Neutrophil (primary cell): ENCODE results near the gene GOLPH3L.

Experiments
- H3K27ac ChIP-seq: fragments of 200-600 bp; sonication (generic); 2 replicates; pipeline ENCODE4 v1.5.1; 2016; ENCODE audit warnings: mild to moderate bottlenecking, moderate library complexity
- H3K27me3 ChIP-seq: fragments of 200-600 bp; sonication (generic); 2 replicates; pipeline ENCODE4 v1.6.0; 2016; ENCODE audit warnings: mild to moderate bottlenecking
- H3K36me3 ChIP-seq: fragments of 200-600 bp; sonication (generic); 2 replicates; pipeline ENCODE4 v1.5.1; 2017
- H3K4me1 ChIP-seq, 2 experiments: fragments of 200-600 bp in 1 of 2; sonication (generic) in 1 of 2; 1 replicate in 1 of 2; 2 replicates in 1 of 2; pipeline versions ENCODE4 v1.5.1 to v1.6.1; 2013 to 2016; ENCODE audit warnings: low read depth in 1 of 2, low read length in 1 of 2, mild to moderate bottlenecking in 1 of 2, moderate library complexity in 1 of 2; ENCODE audit not compliant: control insufficient read depth in 1 of 2, insufficient read depth in 1 of 2
- H3K4me3 ChIP-seq, 2 experiments: fragments of 200-600 bp in 1 of 2; sonication (generic) in 1 of 2; 1 replicate in 1 of 2; 2 replicates in 1 of 2; pipeline ENCODE4 v1.5.1; 2013 to 2016; ENCODE audit warnings: low read depth in 1 of 2, low read length in 1 of 2, mild to moderate bottlenecking in 1 of 2, moderate library complexity in 1 of 2
- H3K9me3 ChIP-seq: fragments of 200-600 bp; sonication (generic); 2 replicates; pipeline ENCODE4 v1.5.1; 2016
- TF ChIP-seq, protein P1 (sequence below): fragments of 200-600 bp; sonication (generic); IDR thresholded peaks from 2 replicates; pipeline ENCODE4 v1.5.1; 2016; ENCODE audit warnings: antibody characterized with exemption

GOLPH3L gene

DNA sequence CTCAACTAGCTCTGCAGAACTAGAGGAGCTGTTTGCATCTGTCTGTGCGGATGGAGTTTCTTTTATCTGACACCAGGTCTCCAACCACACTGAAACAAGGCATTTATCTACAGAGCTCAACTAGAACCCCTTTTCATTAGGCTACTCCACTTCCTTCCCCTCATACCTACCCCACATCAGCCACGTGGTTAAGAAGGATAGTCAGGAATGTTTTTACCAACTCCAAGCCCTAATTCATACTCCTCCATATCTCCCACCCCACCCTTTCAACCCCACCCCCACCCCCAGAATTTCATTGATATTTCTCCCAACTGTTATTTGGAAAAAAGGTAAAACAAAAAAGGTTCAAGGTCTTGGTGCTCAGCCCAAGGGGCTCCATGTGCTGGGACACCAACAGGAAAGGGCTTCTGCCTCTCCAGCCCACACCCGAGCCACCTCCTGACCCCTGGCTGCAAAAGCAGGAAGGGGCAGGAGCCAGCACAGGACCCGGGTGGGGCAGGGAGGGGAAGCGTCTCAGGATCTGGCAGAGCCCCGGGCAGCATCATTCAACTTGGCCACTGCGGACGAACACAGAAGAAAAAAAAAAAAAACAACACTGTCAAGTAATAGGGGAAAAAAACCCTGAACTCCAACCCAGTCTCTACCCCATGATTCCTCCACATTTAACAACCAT lies 74.5 kb downstream of the GOLPH3L start:
- TF ChIP-seq, protein P1, sequence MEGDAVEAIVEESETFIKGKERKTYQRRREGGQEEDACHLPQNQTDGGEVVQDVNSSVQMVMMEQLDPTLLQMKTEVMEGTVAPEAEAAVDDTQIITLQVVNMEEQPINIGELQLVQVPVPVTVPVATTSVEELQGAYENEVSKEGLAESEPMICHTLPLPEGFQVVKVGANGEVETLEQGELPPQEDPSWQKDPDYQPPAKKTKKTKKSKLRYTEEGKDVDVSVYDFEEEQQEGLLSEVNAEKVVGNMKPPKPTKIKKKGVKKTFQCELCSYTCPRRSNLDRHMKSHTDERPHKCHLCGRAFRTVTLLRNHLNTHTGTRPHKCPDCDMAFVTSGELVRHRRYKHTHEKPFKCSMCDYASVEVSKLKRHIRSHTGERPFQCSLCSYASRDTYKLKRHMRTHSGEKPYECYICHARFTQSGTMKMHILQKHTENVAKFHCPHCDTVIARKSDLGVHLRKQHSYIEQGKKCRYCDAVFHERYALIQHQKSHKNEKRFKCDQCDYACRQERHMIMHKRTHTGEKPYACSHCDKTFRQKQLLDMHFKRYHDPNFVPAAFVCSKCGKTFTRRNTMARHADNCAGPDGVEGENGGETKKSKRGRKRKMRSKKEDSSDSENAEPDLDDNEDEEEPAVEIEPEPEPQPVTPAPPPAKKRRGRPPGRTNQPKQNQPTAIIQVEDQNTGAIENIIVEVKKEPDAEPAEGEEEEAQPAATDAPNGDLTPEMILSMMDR = no peak
- H3K4me3 ChIP-seq = peak overlapping the region; percentile 26 to 49
- H3K4me1 ChIP-seq = peaks cover 57 to 60% of the 10 kb centered on the region in 2 experiments
- H3K9me3 ChIP-seq = no peaks in the 10 kb centered on the region
- H3K36me3 ChIP-seq = peaks cover 40% of the 10 kb centered on the region
- peak overlapping the region; percentile 89 for H3K27ac ChIP-seq
- no peaks in the 10 kb centered on the region for H3K27me3 ChIP-seq

DNA sequence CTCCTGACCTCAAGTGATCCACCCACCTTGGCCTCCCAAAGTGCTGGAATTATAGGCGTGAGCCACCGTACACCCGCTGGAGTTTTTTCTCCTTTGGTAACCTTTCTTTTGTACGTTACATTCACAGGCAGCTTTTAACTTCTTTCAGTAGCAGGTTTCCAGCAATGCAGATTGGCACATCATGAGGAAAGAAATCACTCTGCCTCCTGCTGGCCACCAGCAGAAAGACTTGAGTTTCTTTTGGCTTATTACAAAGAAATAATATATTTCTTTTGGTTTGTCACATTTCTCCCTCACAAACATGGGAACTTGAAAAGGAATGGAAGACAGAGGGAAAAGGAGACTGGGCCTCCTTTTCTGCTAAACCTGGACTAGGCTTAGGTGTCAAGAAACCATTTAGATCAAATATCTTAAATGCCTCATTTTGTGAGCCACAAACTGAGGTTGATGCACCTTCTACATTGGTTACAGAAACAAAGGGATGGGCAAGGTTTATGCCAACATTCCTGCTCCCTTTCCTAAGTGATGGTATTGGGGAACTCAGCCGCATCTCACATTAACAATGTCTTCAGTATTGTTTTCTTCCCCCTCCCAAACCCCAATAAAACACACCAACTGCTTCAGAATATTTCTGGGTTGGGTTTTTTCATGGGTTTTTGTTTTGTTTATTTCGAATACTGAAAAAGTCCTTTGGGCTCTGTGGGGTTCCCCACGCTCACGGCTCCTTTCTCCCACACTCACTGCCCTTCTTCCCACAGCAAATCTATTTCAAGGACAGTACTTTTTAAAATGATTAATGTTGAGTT lies 75.3 kb downstream of the GOLPH3L start:
- peaks cover 35% of the 10 kb centered on the region for H3K36me3 ChIP-seq
- peaks cover 59 to 60% of the 10 kb centered on the region in 2 experiments for H3K4me1 ChIP-seq
- no peaks in the 10 kb centered on the region for H3K27me3 ChIP-seq
- no peaks in the 10 kb centered on the region for H3K9me3 ChIP-seq
- peak overlapping the region; percentile 89 for H3K27ac ChIP-seq
- peak overlapping the region; percentile 26 to 49 for H3K4me3 ChIP-seq
- TF ChIP-seq, protein P1 = peak; percentile 83

DNA sequence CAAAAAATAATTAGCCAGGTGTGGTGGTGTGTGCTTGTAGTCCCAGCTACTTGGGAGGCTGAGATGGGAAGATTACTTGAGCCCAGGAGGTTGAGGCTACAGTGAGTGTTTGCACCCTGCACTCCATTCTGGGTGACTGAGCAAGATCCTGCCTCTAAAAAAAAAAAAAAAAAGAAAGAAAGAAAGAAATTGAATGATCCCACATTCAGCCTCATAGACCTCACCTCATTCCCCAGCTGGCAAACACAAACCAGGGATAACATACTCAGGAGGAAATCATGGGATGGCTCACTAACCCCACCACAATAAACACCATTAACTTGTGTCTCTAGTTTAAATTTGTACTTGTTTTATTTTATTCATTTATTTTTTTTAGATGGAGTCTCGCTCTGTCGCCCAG lies 76.0 kb downstream of the GOLPH3L start:
- Histone ChIP-seq H3K4me3 (peak overlapping the region; percentile 26 to 49), H3K27ac (peak overlapping the region; percentile 89), H3K4me1 (peaks cover 66 to 68% of the 10 kb centered on the region in 2 experiments), H3K27me3 (no peaks in the 10 kb centered on the region), H3K36me3 (peaks cover 27% of the 10 kb centered on the region), H3K9me3 (no peaks in the 10 kb centered on the region)
- TF ChIP-seq, protein P1 = no peak

DNA sequence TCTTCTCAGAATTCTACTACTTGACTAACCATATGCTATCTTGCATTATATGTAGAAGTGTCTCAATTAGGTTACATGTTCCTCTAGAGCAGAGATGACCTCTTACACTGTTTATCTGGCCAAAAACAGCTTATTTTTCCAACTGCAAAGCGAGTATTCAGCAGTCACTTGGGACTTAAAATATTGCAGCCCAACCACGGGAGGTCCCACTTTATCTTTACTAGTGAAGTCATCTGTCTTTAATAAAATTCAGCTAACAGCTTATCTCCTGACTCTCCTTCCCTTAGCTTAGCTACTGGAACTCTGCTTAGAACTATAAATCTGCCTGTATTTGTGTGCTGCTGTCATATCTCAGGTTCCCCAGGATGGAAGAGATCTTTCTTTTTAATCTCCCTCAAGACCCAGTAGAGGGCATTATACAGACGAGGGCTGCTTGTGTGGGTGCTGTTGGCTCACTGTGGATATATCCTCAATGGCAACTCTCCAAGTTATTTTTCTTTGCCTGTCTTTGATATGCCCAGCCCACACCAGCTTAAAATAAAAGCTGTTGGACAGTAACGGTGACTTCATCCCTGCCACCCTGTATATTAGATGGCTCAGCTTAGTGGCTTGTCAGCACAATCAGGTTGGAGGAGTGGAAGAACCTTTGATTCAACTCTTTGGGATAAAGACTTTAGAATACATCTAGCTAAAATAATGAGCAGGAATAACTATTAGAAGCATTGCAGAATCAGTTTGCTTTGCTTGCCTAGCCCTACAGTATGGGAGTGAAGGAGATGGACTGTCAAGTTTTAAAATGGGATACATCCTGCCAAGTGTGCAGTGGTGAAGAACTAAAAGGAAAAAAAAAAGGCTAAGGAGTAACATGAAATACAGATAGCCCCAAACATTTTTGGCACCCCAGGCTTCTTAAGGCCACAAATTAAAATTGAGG lies 77.1 kb downstream of the GOLPH3L start:
- Histone ChIP-seq H3K4me1 (peaks cover 77 to 79% of the 10 kb centered on the region in 2 experiments), H3K4me3 (peak overlapping the region; percentile 26 to 49), H3K36me3 (peaks cover 16% of the 10 kb centered on the region), H3K27ac (peak overlapping the region; percentile 89), H3K9me3 (no peaks in the 10 kb centered on the region), H3K27me3 (no peaks in the 10 kb centered on the region)
- TF ChIP-seq, protein P1 = peak; percentile 43
